Heart left ventricle (tissue), 13 donors: ENCODE results near the gene IRX5.

ENCODE experiments used
- POLR2A ChIP-seq, 2 donors: fragments of 450-650 bp; IDR thresholded peaks; one replicate each; pipeline ENCODE4 v1.6.1; 2017; ENCODE audit warnings: antibody characterized with exemption in 2 of 2, mild to moderate bottlenecking in 2 of 2, moderate library complexity in 2 of 2
- TF ChIP-seq, protein P1 (sequence below), 12 donors: fragments of 200-600 bp; sonication (generic) in 4 of 12; IDR thresholded peaks; one replicate each; pipeline versions ENCODE4 v1.5.0 to v1.8.0; 2018 to 2022; ENCODE audit warnings: antibody characterized with exemption in 12 of 12, mild to moderate bottlenecking in 5 of 12
- donor health status: ischemic (EF 13 %, LVEDD 7.1; RV severe dilation, severe dysfunction).
- donor health status: DM: no; HTN: yes; CAD: no.
- donor health status: DM: no; HTN: no; CAD: no.
- donor health status: ischemic (EF 25% LVEDD 6.9; RV normal size, moderate dysfunction).
- donor health status: ischemic (EF 25% LVEDD 5.7; RV mildly dilated, moderate dysfunction).
- donor health status: ischemic (EF 35%, LVEDD 5.7; RV mildly dilated, moderate dysfunction).
- donor health status: nonischemic (EF 11% LVEDD 7.7; RV severe dilation, severe dysfunction).
- donor health status: DM: yes; HTN: yes; CAD: no.
- donor health status: PGD.
- donor health status: ischemic (EF 29% LVEDD 5.4; RV normal size, mild dysfunction).
- donor health status: nonischemic (EF 23%, LVEDD 6.1; RV moderate dilation, normal function).

DNA sequence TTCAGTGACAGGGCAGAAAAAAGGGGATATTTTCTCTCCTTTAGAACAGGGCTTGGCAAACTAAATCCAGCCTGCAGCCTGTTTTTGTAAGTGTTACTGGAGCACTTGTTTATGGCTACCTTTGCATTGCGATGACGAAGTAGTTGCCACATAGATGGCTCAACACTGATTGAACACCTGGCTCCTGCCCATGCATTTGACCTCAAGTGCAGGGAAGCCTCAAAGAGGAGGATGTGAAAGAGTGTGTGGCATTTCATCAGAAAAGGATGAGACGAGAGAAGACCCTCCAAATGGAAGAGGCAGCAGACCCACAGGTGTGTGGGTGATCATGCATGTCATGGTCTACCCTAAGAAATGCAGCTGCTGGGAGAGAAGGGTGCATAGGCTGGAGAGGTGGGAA lies 32.7 kb upstream of the IRX5 start:
- TF ChIP-seq, protein P1, sequence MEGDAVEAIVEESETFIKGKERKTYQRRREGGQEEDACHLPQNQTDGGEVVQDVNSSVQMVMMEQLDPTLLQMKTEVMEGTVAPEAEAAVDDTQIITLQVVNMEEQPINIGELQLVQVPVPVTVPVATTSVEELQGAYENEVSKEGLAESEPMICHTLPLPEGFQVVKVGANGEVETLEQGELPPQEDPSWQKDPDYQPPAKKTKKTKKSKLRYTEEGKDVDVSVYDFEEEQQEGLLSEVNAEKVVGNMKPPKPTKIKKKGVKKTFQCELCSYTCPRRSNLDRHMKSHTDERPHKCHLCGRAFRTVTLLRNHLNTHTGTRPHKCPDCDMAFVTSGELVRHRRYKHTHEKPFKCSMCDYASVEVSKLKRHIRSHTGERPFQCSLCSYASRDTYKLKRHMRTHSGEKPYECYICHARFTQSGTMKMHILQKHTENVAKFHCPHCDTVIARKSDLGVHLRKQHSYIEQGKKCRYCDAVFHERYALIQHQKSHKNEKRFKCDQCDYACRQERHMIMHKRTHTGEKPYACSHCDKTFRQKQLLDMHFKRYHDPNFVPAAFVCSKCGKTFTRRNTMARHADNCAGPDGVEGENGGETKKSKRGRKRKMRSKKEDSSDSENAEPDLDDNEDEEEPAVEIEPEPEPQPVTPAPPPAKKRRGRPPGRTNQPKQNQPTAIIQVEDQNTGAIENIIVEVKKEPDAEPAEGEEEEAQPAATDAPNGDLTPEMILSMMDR (IDR thresholded peaks at IDR 0.05) = no peak
- no peak for TF ChIP-seq POLR2A (IDR thresholded peaks at IDR 0.05)
